ENCODE data around the gene SON.

- TF ChIP-seq POLR2A (IDR thresholded peaks at IDR 0.05; ENCODE audit: low read depth) (no peak), POLR2AphosphoS5 (IDR thresholded peaks at IDR 0.05) (no peak), CTCF (IDR thresholded peaks at IDR 0.05) (no peak), EP300 (IDR thresholded peaks at IDR 0.05) (no peak)
Measured at GRCh38 chr21:33537212-33537611, 5.6 kb upstream of the SON start.

All from esophagus muscularis mucosa (tissue), 4 donors.